Mucosa of descending colon (tissue), 3 donors: ENCODE data around the gene FOXD4. TPM values are rescaled to one million over a fixed set of nuclear protein-coding genes. Genes with fewer than 3 reads are reported as not detected.
A peak's percentile ranks its signal among the peaks of the same experiment; 100 is the strongest.
"Not testable (repeated sequence)": the region's sequence is repeated elsewhere in the genome, so short reads cannot be mapped to it uniquely, and the experiment has no call there.

Experiments
- ATAC-seq: fragments of 200-7000 bp; cut with Tn5 transposase; one replicate; pipeline ENCODE4 v1.9.1; 2020; ENCODE audit warnings: mild to moderate bottlenecking, moderate library complexity
- DNase-seq, 3 donors: peaks; one replicate each; pipeline ENCODE4 v3.0.0-alpha.2; 2020
- H3K36me3 ChIP-seq: fragments of 200-600 bp; one replicate; pipeline ENCODE4 v1.8.0; 2021; ENCODE audit warnings: low read depth, mild to moderate bottlenecking
- H3K4me1 ChIP-seq: fragments of 200-600 bp; one replicate; pipeline ENCODE4 v1.8.0; 2021; ENCODE audit warnings: low read depth, mild to moderate bottlenecking
- H3K4me3 ChIP-seq: fragments of 200-600 bp; one replicate; pipeline ENCODE4 v1.8.0; 2021; ENCODE audit warnings: mild to moderate bottlenecking
- H3K9me3 ChIP-seq: fragments of 200-600 bp; one replicate; pipeline ENCODE4 v1.8.0; 2021; ENCODE audit warnings: mild to moderate bottlenecking
- intact Hi-C, 2 donors: fragments of 100-400 bp; cut with DNase I in 1 of 2; cut with micrococcal nuclease in 1 of 2; formaldehyde crosslinking; loops; one replicate each; pipeline versions ENCODE4 v1.11.0 to v1.11.1; 2022; cut with DNase I, micrococcal nuclease
- total RNA-seq, 3 donors: library from RNA; stranded (reverse); fragmentation: NEBNext Ultra II Directional in 2 of 3; extraction: Animal tissue kit (Norgen Biotek cat#: 25700) in 2 of 3; gene quantifications; one replicate each; pipeline versions ENCODE4 v1.2.1 to v1.2.4, GENCODE V29; 2021 to 2023
- donor health status: DM: no; HTN: no; CAD: no; lungs with moderate emphysema.
- donor health status: DM: no; HTN: no; CAD: no.
- donor health status: DM: no; HTN: yes; CAD: no.

The FOXD4 gene
- total RNA-seq, 3 donors from 2014 or later: 0.19 to 0.22 (median 0.20) TPM

DNA sequence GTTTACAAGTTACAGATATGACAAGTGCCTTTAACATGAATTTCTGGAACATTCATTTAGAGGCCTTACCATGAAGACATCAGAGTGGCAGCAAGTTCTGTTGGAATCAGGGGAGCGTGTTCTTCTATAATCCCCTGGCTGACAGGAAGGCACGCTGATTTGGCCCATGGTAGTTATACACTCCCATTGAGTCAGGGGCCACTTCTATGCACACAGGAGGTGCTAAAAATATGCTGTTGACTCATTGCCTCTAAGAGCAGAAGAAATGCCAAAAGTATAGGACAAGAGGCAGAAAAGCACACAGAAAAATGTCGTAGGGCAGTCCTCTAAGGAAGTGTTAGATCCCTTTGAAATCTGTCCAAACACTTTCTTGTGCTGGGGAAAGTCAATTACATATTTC lies 39.9 kb downstream of the FOXD4 start:
- H3K9me3 ChIP-seq, H3K4me3 ChIP-seq, ATAC-seq, H3K4me1 ChIP-seq, DNase-seq, H3K36me3 ChIP-seq, intact Hi-C loops: not testable (repeated sequence)

DNA sequence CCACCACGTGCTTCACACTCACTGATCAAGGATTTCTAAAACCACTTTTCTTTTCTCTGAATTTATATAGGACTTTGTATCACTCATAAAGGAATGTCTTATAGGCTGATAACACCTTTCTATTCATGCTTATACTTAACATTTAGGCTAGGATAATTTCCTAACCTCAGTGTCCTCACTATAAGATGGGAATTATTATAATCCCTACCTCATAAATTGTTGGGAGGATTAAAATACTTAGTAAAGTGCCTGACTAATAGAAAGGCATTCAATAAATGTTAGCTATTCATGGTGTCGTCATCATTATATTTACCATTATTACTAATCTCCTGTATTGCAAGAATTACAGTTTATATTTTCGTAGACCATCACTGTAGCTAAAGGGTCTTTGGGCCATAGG lies 41.8 kb downstream of the FOXD4 start:
- H3K4me3 ChIP-seq, H3K9me3 ChIP-seq, ATAC-seq, DNase-seq, H3K36me3 ChIP-seq, intact Hi-C loops, H3K4me1 ChIP-seq: not testable (repeated sequence)

DNA sequence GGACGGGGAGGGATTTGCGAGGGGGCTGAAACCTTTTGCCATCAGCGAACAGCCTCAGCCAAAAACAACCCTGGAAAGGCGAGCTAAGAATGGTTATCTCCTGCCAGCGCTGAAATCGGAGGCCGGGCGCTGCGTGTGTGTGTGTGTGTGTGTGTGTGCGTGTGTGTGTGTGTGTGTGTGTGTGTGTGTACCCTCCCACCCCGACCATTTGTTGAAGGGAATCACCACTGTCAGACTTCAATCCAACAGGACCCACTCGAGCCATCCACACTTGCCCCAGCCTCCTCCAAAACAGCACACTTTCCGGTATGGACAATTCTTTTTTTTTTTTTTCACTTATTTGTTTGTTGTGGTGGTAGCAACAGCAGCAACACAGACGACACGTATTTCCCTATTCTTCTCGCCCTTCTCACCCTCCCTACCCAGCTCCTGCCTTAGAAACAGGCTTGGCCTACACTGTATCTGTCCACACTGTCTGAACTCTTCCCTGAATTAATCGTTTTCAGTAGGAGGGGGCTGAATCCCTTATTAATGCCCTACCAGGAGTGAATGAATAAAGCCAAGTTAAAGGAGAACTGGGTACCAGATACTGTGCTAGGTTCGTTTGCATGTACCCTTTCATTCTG lies 44.2 kb downstream of the FOXD4 start:
- ATAC-seq (peak; percentile 31), DNase-seq (peak in 1 of 3 donors; percentile 7)
- H3K36me3 ChIP-seq, H3K4me1 ChIP-seq, H3K4me3 ChIP-seq, intact Hi-C loops, H3K9me3 ChIP-seq: not testable (repeated sequence)

DNA sequence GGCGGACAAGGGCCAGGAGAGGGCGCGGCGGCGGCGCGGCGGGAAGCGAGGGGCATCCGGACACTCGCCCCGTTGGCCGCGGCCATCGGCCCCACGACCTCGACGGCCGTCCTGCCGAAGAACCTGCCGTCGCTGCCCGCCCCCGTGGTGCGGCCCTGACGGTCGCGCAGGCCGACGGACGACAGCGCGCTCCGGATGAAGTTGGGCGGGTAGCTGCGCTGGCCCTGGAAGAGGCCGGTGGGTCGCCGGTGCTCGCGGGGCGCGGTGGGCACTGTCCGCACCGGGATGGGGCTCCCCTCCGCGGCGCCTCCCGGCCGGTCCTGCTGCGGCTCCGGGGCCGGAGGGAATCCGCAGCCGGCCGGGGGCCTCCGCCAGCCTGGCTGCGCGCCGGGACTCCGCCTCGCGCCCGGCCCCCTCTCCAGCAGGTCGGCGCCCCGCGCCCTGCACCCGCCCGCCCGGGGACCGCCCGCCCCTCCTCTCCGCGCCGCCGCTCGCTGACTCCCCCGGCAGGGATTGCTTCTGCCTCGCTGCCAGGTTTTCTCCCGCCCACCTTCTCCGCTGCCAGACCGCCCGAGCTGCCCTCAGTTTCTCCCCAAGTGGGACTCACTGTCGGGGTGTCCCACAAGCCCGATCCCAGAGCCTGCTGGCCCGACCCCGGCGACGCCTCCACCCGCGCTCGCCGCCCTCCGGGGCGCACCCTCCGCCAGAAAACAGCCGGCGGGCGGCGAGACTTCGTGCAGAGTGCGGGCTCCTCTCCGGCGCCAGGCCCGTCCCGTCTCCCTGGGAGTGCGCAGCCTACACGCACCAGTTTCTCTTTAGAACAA lies 44.9 kb downstream of the FOXD4 start:
- H3K36me3 ChIP-seq, H3K9me3 ChIP-seq, H3K4me3 ChIP-seq, intact Hi-C loops, H3K4me1 ChIP-seq: not testable (repeated sequence)
- ATAC-seq: peak; percentile 64
- peak; percentile 6 to 47 (median 40) for DNase-seq

Other genes starting within 250 kb of the FOXD4 start
- gene WASHC1, start 89.0 kb downstream of the FOXD4 start, total RNA-seq: 10 to 100 TPM; 18.4 to 33.8 (median 21.7) TPM
- gene ZNG1A, start 60.6 kb upstream of the FOXD4 start, total RNA-seq: 10 to 100 TPM; 25.2 to 36.0 (median 33.3) TPM
- gene DOCK8, start 96.4 kb upstream of the FOXD4 start, total RNA-seq: 10 to 100 TPM; 13.5 to 16.6 (median 15.7) TPM